ENCODE data around the gene CDX2.

DNA sequence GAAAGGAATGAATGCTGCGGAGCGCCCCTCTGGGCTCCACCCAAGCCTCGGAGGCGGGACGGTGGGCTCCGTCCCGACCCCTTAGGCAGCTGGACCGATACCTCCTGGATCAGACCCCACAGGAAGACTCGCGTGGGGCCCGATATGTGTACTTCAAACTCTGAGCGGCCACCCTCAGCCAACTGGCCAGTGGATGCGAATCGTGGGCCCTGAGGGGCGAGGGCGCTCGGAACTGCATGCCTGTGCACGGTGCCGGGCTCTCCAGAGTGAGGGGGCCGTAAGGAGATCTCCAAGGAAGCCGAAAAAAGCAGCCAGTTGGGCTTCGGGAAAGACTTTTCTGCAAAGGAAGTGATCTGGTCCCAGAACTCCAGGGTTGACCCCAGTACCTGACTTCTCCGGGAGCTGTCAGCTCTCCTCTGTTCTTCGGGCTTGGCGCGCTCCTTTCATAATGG lies 40.7 kb downstream of the CDX2 start:
- TF ChIP-seq, protein P1, sequence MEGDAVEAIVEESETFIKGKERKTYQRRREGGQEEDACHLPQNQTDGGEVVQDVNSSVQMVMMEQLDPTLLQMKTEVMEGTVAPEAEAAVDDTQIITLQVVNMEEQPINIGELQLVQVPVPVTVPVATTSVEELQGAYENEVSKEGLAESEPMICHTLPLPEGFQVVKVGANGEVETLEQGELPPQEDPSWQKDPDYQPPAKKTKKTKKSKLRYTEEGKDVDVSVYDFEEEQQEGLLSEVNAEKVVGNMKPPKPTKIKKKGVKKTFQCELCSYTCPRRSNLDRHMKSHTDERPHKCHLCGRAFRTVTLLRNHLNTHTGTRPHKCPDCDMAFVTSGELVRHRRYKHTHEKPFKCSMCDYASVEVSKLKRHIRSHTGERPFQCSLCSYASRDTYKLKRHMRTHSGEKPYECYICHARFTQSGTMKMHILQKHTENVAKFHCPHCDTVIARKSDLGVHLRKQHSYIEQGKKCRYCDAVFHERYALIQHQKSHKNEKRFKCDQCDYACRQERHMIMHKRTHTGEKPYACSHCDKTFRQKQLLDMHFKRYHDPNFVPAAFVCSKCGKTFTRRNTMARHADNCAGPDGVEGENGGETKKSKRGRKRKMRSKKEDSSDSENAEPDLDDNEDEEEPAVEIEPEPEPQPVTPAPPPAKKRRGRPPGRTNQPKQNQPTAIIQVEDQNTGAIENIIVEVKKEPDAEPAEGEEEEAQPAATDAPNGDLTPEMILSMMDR (IDR thresholded peaks at IDR 0.05; ENCODE audit: low read depth, low read length, poor library complexity, severe bottlenecking) = no peak
- no peak for TF ChIP-seq EZH2phosphoT487 (IDR thresholded peaks at IDR 0.05; ENCODE audit: borderline replicate concordance, low read length)
